Liver (tissue), 9 donors: ENCODE data around the gene CMTM1. TPM values are rescaled to one million over a fixed set of nuclear protein-coding genes. Genes with fewer than 3 reads are reported as not detected.
A peak's percentile ranks its signal among the peaks of the same experiment; 100 is the strongest.

ENCODE experiments used
- DNase-seq: peaks from one replicate; pipeline ENCODE4 v3.0.0-alpha.2; 2017; ENCODE audit warnings: low spot score
- H3K27ac ChIP-seq, 2 donors: one replicate each; pipeline ENCODE4 v1.7.0; 2013; ENCODE audit warnings: inconsistent platforms in 2 of 2, low read length in 2 of 2, control low read depth in 1 of 2, low read depth in 1 of 2, mild to moderate bottlenecking in 1 of 2
- H3K27me3 ChIP-seq, 4 donors: one replicate each; pipeline versions ENCODE4 v1.6.1 to v1.7.0; 2013; ENCODE audit warnings: low read length in 3 of 4, inconsistent platforms in 1 of 4, mild to moderate bottlenecking in 1 of 4, moderate library complexity in 1 of 4; ENCODE audit not compliant: control insufficient read depth in 4 of 4, insufficient read depth in 4 of 4
- H3K36me3 ChIP-seq, 4 donors: one replicate each; pipeline versions ENCODE4 v1.6.1 to v1.7.0; 2013; ENCODE audit warnings: low read length in 3 of 4, mild to moderate bottlenecking in 3 of 4, low read depth in 1 of 4, moderate library complexity in 1 of 4; ENCODE audit not compliant: control insufficient read depth in 4 of 4, insufficient read depth in 3 of 4
- H3K4me1 ChIP-seq, 4 donors: one replicate each; pipeline versions ENCODE4 v1.6.1 to v1.7.0; 2013; ENCODE audit warnings: low read length in 3 of 4, mild to moderate bottlenecking in 3 of 4, moderate library complexity in 1 of 4; ENCODE audit not compliant: control insufficient read depth in 4 of 4, insufficient read depth in 4 of 4
- H3K4me3 ChIP-seq, 3 donors: one replicate each; pipeline versions ENCODE4 v1.6.1 to v1.7.0; 2013; ENCODE audit warnings: low read length in 3 of 3, control low read depth in 1 of 3, low read depth in 1 of 3, mild to moderate bottlenecking in 1 of 3
- H3K9ac ChIP-seq, 2 donors: one replicate each; pipeline ENCODE4 v1.7.0; 2013; ENCODE audit warnings: low read length in 2 of 2, mild to moderate bottlenecking in 2 of 2, moderate library complexity in 2 of 2, control low read depth in 1 of 2, low read depth in 1 of 2
- H3K9me3 ChIP-seq, 4 donors: one replicate each; pipeline versions ENCODE4 v1.6.1 to v1.7.0; 2013; ENCODE audit warnings: low read length in 3 of 4; ENCODE audit not compliant: control insufficient read depth in 4 of 4
- CTCF ChIP-seq: fragments of 150-350 bp; IDR thresholded peaks from 2 replicates; pipeline ENCODE4 v1.5.1; 2017; ENCODE audit warnings: improper control_type of control experiment, low read depth, low read length; ENCODE audit not compliant: missing input control
- FOXA1 ChIP-seq: IDR thresholded peaks from 2 replicates; pipeline ENCODE4 v1.6.1; 2016; ENCODE audit warnings: antibody characterized with exemption
- FOXA2 ChIP-seq: IDR thresholded peaks from 2 replicates; pipeline ENCODE4 v1.6.1; 2016; ENCODE audit warnings: antibody characterized with exemption
- GABPA ChIP-seq, 2 donors: IDR thresholded peaks in 1 of 2; conservative IDR thresholded peaks in 1 of 2; 2 replicates each; pipeline ENCODE4 v1.6.1; 2016; ENCODE audit warnings: antibody characterized with exemption in 2 of 2, mild to moderate bottlenecking in 1 of 2, moderate library complexity in 1 of 2
- HNF4A ChIP-seq, 2 donors: conservative IDR thresholded peaks; 2 replicates each; pipeline ENCODE4 v1.6.1; 2016; ENCODE audit warnings: antibody characterized with exemption in 2 of 2, mild to moderate bottlenecking in 2 of 2
- JUND ChIP-seq, 2 donors: IDR thresholded peaks; 2 replicates each; pipeline ENCODE4 v1.6.1; 2016; ENCODE audit warnings: antibody characterized with exemption in 2 of 2
- RAD21 ChIP-seq, 2 donors: IDR thresholded peaks; 2 replicates each; pipeline ENCODE4 v1.6.1; 2016; ENCODE audit warnings: antibody characterized with exemption in 2 of 2, mild to moderate bottlenecking in 2 of 2
- REST ChIP-seq: IDR thresholded peaks from 2 replicates; pipeline ENCODE4 v1.6.1; 2016; ENCODE audit warnings: antibody characterized with exemption, mild to moderate bottlenecking
- SP1 ChIP-seq: IDR thresholded peaks from 2 replicates; pipeline ENCODE4 v1.6.1; 2018; ENCODE audit warnings: antibody characterized with exemption, mild to moderate bottlenecking
- TAF1 ChIP-seq: conservative IDR thresholded peaks from 2 replicates; pipeline ENCODE4 v1.6.1; 2016; ENCODE audit warnings: antibody characterized with exemption, mild to moderate bottlenecking
- YY1 ChIP-seq: IDR thresholded peaks from 2 replicates; pipeline ENCODE4 v1.6.1; 2016; ENCODE audit warnings: antibody characterized with exemption, mild to moderate bottlenecking
- ZBTB33 ChIP-seq: IDR thresholded peaks from 2 replicates; pipeline ENCODE4 v1.6.1; 2016; ENCODE audit warnings: antibody characterized with exemption
- WGBS: extraction: QIAGEN DNeasy Blood & Tissue Kit; methylation state at CpG from one replicate; pipeline ENCODE4 v1.1.7; 2013; 5-methylcytosine and 5-hydroxymethylcytosine counted together
- polyA plus RNA-seq, 2 donors: library from polyadenylated mRNA; stranded (reverse) in 1 of 2; unstranded in 1 of 2; fragments of 200-250 nt in 1 of 2; fragments of >200 nt in 1 of 2; fragmentation: Nextera tagmentation in 1 of 2; extraction: Ambion mirVana in 1 of 2; gene quantifications; one replicate each; pipeline versions ENCODE4 v1.2.1 to v1.2.3, GENCODE V29; 2013 to 2015
- total RNA-seq, 2 donors: library from RNA; depleted of rRNA; stranded (reverse); fragments of >200 nt; gene quantifications; one replicate each; pipeline ENCODE4 v1.2.3, GENCODE V29; 2014
- donor health status: healthy.
- donor health status: healthy.
- donor health status: healthy.
- donor health status: healthy.
- donor health status: healthy.

The CMTM1 gene
- total and polyA plus RNA-seq, 4 donors, result 0.32 to 0.84 (median 0.49) TPM

- H3K9me3 ChIP-seq, result no peaks in the 10 kb centered on the region
- peaks cover 0 to 2% (median under 1%) of the 10 kb centered on the region in 4 donors for H3K36me3 ChIP-seq
- peak overlapping the region; percentile 90 to 94 for H3K27ac ChIP-seq
- TF ChIP-seq FOXA2 (no peak), GABPA (IDR thresholded peaks at IDR 0.05 in 1 of 2, conservative IDR thresholded peaks at IDR 0.05 in 1 of 2) (no peak), YY1 (no peak), HNF4A (conservative IDR thresholded peaks at IDR 0.05) (no peak)
- peaks cover 2 to 26% (median 21%) of the 10 kb centered on the region in 4 donors for H3K4me1 ChIP-seq
- H3K27me3 ChIP-seq, result no peaks in the 10 kb centered on the region
- H3K9ac ChIP-seq, result no peak overlapping the region
- WGBS, result 94% methylated on average over 4 of the region's 4 CpGs
- DNase-seq, result no peak
- no peak overlapping the region for H3K4me3 ChIP-seq
Observed at GRCh38 chr16:66548068-66548467, 18.2 kb upstream of the CMTM1 start.

GRCh38 chr16:66548868-66549267 is 17.4 kb upstream of the CMTM1 start:
- WGBS, result 78% methylated on average over 9 of the region's 9 CpGs
- peak overlapping the region in 2 of 3 donors; percentile 83 to 88 for H3K4me3 ChIP-seq
- H3K4me1 ChIP-seq, result peaks cover 2 to 31% (median 22%) of the 10 kb centered on the region in 4 donors
- DNase-seq, result no peak
- H3K9me3 ChIP-seq, result no peaks in the 10 kb centered on the region
- H3K9ac ChIP-seq, result peak overlapping the region; percentile 81 to 85
- H3K27ac ChIP-seq, result peak overlapping the region; percentile 90 to 94
- H3K36me3 ChIP-seq, result peaks cover 0 to 1% (median 0%) of the 10 kb centered on the region in 4 donors
- no peaks in the 10 kb centered on the region for H3K27me3 ChIP-seq
- TF ChIP-seq REST (no peak), JUND (IDR thresholded peaks at IDR 0.05) (no peak), GABPA (IDR thresholded peaks at IDR 0.05 in 1 of 2, conservative IDR thresholded peaks at IDR 0.05 in 1 of 2) (no peak), SP1 (no peak), FOXA1 (no peak), CTCF (no peak), ZBTB33 (no peak), TAF1 (no peak), RAD21 (IDR thresholded peaks at IDR 0.05) (no peak)
